Measurements from ENCODE around the gene TIPARP. TPM values are rescaled to one million over a fixed set of nuclear protein-coding genes. Genes with fewer than 3 reads are reported as not detected.

TIPARP gene
- total RNA-seq, 1 donor: 28.2 TPM

DNA sequence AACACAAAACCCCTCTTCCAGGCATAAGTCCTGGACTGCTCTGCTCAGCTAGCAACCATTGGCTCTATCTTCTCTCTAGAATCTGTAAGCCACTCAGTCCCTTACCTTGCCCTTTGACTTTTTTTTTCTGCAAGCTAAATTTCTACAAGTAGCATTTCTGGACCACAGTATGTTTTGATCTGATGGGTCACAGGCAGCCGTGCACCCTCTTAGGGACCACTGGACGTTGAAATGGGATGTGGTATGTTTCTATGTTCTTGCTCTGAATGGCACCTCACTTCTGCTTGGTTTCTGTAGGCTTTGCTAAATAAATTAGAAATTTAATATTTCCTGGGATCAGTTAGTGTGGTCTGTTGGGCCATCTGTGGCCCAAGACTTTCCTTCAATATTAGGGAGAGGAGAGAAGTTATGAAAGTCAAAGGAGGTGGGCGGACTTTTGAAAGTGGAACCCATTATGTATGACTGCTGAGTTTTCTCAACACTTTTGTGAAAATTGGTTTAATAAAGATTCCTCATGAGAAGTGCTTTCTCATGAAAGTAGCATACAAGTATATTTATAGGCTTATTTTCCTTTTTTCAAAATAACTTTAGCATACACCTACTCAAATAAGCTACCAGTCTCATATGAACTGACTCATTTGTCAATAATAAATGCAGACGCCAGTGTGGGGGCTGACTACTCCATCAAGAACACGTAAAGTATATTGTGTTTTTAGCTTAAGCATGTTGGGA lies 18.4 kb upstream of the TIPARP start:
- H3K4me1 ChIP-seq (ENCODE audit: insufficient read depth, low read length): peaks cover 8% of the 10 kb centered on the region
- peaks cover 1% of the 10 kb centered on the region for H3K9me3 ChIP-seq (ENCODE audit: low read depth, low read length)
- TF ChIP-seq, protein P1, sequence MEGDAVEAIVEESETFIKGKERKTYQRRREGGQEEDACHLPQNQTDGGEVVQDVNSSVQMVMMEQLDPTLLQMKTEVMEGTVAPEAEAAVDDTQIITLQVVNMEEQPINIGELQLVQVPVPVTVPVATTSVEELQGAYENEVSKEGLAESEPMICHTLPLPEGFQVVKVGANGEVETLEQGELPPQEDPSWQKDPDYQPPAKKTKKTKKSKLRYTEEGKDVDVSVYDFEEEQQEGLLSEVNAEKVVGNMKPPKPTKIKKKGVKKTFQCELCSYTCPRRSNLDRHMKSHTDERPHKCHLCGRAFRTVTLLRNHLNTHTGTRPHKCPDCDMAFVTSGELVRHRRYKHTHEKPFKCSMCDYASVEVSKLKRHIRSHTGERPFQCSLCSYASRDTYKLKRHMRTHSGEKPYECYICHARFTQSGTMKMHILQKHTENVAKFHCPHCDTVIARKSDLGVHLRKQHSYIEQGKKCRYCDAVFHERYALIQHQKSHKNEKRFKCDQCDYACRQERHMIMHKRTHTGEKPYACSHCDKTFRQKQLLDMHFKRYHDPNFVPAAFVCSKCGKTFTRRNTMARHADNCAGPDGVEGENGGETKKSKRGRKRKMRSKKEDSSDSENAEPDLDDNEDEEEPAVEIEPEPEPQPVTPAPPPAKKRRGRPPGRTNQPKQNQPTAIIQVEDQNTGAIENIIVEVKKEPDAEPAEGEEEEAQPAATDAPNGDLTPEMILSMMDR (IDR thresholded peaks at IDR 0.05; ENCODE audit: extremely low read depth, low read depth, low read length): no peak
- H3K27ac ChIP-seq (ENCODE audit: low read depth, low read length): no peak overlapping the region
- no peaks in the 10 kb centered on the region for H3K27me3 ChIP-seq (ENCODE audit: insufficient read depth, low read length)
- no peaks in the 10 kb centered on the region for H4K20me1 ChIP-seq (ENCODE audit: insufficient read depth, low read length)
- H3K79me2 ChIP-seq (ENCODE audit: insufficient read depth, low read length): no peaks in the 10 kb centered on the region
- H3K4me3 ChIP-seq (ENCODE audit: insufficient read depth, low read length): no peak overlapping the region
- H3K36me3 ChIP-seq (ENCODE audit: insufficient read depth, low read length): no peaks in the 10 kb centered on the region
- peak overlapping the region; percentile 47 for H2AFZ ChIP-seq (ENCODE audit: low read length)
- DNase-seq (ENCODE audit: insufficient read length, low spot score, missing footprints): no peak
- H3K4me2 ChIP-seq (ENCODE audit: insufficient read depth, low read length): peak overlapping the region; percentile 27

DNA sequence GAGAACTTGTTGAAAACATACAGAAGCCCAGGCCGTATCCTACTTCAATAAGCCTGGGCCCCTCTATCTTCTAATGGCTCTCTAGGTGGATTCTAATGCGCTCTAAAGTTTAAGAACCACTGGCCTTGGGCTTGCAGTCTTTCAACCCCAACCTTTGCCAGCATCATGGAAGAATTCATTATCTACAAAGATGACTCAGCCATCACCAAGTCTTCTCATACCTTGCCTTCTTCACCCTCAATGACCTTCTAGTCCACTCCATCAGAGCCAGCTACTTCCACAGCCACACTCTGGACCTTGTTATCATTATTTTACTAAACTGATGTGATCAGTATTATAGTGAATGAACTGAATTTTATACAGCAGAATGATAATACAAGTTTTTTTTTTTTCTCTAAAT lies 16.9 kb upstream of the TIPARP start:
- no peak overlapping the region for H3K4me3 ChIP-seq (ENCODE audit: insufficient read depth, low read length)
- peaks cover 8% of the 10 kb centered on the region for H3K4me1 ChIP-seq (ENCODE audit: insufficient read depth, low read length)
- H4K20me1 ChIP-seq (ENCODE audit: insufficient read depth, low read length): no peaks in the 10 kb centered on the region
- H2AFZ ChIP-seq (ENCODE audit: low read length): no peak overlapping the region
- H3K27me3 ChIP-seq (ENCODE audit: insufficient read depth, low read length): no peaks in the 10 kb centered on the region
- no peak overlapping the region for H3K4me2 ChIP-seq (ENCODE audit: insufficient read depth, low read length)
- H3K9me3 ChIP-seq (ENCODE audit: low read depth, low read length): peaks cover 1% of the 10 kb centered on the region
- no peaks in the 10 kb centered on the region for H3K79me2 ChIP-seq (ENCODE audit: insufficient read depth, low read length)
- TF ChIP-seq, protein P1 (IDR thresholded peaks at IDR 0.05; ENCODE audit: extremely low read depth, low read depth, low read length): no peak
- H3K27ac ChIP-seq (ENCODE audit: low read depth, low read length): no peak overlapping the region
- DNase-seq (ENCODE audit: insufficient read length, low spot score, missing footprints): no peak
- H3K36me3 ChIP-seq (ENCODE audit: insufficient read depth, low read length): no peaks in the 10 kb centered on the region

DNA sequence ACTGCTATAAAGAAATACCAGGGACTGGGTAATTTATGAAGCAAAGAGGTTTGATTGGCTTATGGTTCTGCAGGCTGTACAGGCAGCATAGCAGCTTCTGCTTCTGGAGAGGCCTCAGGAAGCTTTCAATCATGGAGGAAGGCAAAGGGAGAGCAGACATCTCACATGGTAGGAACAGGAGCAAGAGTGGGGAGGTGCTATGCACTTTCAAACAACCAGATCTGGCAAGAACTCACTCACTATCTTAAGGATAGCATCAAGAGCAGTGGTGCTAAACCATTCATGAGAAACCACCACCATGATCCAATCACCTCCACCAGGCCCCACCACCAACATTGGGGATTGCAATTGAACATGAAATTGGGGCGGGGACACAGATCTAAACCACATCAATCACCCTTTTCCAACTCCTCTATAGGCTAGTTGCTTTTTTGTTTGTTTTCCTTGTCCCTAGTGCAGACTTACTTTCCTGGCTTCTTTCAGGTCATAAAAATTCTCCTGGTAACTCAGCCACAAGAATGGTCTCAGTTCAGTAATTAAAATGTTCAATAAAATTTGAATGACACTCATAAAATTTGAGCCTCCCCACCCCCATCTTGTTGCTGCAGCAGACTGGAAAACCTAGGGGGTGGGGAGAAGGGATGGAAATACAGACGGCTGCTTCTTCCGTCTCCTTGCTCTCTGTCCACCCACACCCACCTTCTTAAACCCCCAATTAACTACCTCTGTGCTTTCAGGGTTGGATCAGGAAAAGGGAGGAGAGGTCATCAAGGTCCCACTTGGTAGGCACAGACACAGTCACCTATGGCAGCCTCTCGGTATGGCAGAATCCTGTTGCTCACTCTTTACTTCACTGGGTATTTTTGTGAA lies 16.3 kb upstream of the TIPARP start:
- Histone ChIP-seq H3K27ac (ENCODE audit: low read depth, low read length) (no peak overlapping the region), H4K20me1 (ENCODE audit: insufficient read depth, low read length) (no peaks in the 10 kb centered on the region), H3K36me3 (ENCODE audit: insufficient read depth, low read length) (no peaks in the 10 kb centered on the region), H3K4me3 (ENCODE audit: insufficient read depth, low read length) (no peak overlapping the region), H3K4me2 (ENCODE audit: insufficient read depth, low read length) (no peak overlapping the region), H2AFZ (ENCODE audit: low read length) (no peak overlapping the region), H3K4me1 (ENCODE audit: insufficient read depth, low read length) (peaks cover 8% of the 10 kb centered on the region), H3K9me3 (ENCODE audit: low read depth, low read length) (peaks cover 1% of the 10 kb centered on the region), H3K27me3 (ENCODE audit: insufficient read depth, low read length) (no peaks in the 10 kb centered on the region), H3K79me2 (ENCODE audit: insufficient read depth, low read length) (no peaks in the 10 kb centered on the region)
- DNase-seq (ENCODE audit: insufficient read length, low spot score, missing footprints): no peak
- TF ChIP-seq, protein P1 (IDR thresholded peaks at IDR 0.05; ENCODE audit: extremely low read depth, low read depth, low read length): no peak

DNA sequence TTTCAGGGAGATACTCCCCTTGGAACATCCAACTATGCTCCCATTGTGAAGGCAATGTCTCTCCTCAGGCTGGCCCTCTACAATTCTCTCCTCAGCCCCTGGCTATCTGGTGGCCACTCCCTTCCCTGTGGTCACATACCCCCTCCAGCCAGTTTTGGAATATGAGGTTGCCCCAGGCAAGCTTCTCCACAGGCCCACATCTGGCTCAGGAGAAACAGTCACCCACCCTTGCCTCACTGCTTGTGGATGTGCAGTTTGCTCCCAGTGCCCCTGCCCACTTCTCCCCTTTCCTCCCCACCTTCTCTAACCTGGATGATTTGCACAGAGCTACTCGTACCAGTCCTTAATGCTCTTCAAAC lies 15.7 kb upstream of the TIPARP start:
- H3K4me2 ChIP-seq (ENCODE audit: insufficient read depth, low read length): no peak overlapping the region
- TF ChIP-seq, protein P1 (IDR thresholded peaks at IDR 0.05; ENCODE audit: extremely low read depth, low read depth, low read length): no peak
- no peaks in the 10 kb centered on the region for H3K27me3 ChIP-seq (ENCODE audit: insufficient read depth, low read length)
- H3K36me3 ChIP-seq (ENCODE audit: insufficient read depth, low read length): no peaks in the 10 kb centered on the region
- H3K27ac ChIP-seq (ENCODE audit: low read depth, low read length): no peak overlapping the region
- no peaks in the 10 kb centered on the region for H4K20me1 ChIP-seq (ENCODE audit: insufficient read depth, low read length)
- DNase-seq (ENCODE audit: insufficient read length, low spot score, missing footprints): no peak
- H3K4me3 ChIP-seq (ENCODE audit: insufficient read depth, low read length): no peak overlapping the region
- H3K4me1 ChIP-seq (ENCODE audit: insufficient read depth, low read length): peaks cover 8% of the 10 kb centered on the region
- H3K9me3 ChIP-seq (ENCODE audit: low read depth, low read length): peaks cover 1% of the 10 kb centered on the region
- no peaks in the 10 kb centered on the region for H3K79me2 ChIP-seq (ENCODE audit: insufficient read depth, low read length)
- no peak overlapping the region for H2AFZ ChIP-seq (ENCODE audit: low read length)
